ENCODE measurements around the gene IGDCC3.

The IGDCC3 gene

DNA sequence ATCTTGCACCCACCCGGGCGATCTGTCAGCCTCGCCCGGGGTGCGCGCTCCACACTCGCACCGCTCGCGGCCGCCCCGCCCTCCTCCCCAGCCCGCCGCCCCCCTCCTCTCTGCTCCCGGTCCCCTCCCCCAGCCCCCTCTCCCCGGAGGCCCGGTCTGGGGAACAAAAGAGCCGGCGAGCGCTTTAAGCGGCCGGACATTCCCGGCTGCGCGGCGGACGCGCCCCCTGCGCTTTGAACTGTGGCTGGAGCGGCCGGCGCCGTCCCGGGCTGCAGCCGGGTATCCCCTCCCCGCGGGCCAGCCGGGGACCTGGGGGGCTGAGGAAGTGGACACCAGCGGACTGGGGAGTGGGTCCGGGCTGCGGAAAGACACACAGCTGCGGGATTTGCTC lies at the start of gene IGDCC3:
Gene IGDCC3 (minus strand): TSS at position 27 of the 391 bp plus-strand sequence. CDS start 214 bp downstream, outside the sequence.
- no peak for DNase-seq

DNA sequence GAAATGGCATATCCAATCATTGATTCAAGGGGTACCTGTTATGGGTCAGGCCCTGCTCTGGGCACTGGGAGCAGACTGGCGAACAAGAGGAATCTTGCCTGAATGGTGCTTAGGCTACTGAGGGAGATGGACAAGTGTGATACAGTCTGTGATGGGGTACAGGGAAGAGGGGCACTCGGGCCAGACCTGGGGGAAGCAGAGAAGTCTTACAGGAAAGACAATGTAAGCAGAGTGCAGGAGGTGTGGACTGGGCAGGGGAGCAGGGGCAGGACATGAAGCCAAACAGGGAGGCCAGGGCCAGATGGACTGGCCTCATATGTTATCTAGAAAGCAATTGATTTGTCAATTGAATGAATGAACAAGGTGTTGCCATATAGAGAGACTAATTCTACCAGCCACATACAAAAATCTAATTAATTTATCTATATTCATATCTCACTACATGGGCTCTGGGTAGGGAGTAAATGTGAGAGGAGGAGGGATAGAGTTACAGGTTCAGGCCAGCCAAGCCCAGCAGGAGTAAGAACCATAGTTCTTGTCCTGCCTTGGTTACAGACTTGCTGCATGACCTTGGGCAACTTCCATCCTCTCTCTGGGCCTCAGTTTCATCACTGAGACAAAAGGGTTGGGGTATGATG lies 48.5 kb upstream of the IGDCC3 start:
- peak; percentile 13 for DNase-seq

DNA sequence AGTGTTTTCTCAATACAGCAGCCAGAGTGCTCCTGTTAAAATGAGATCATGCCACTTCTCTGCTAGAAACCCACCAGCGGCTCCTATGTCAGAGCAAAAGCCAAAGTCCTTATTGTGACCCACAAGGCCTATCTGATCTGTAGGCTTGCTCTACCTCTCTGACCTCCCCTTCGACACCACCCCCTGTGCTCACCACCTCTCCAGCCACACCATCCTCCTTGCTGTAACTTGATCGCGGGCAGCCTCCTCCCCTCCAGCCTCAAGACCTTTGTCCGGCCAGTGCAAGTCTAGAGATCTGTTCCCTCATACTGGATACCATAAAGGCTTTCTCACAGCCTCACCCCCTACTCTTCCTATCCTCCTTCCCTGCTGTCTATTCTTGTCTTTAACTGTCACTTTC lies 46.9 kb upstream of the IGDCC3 start:
- no peak for DNase-seq

DNA sequence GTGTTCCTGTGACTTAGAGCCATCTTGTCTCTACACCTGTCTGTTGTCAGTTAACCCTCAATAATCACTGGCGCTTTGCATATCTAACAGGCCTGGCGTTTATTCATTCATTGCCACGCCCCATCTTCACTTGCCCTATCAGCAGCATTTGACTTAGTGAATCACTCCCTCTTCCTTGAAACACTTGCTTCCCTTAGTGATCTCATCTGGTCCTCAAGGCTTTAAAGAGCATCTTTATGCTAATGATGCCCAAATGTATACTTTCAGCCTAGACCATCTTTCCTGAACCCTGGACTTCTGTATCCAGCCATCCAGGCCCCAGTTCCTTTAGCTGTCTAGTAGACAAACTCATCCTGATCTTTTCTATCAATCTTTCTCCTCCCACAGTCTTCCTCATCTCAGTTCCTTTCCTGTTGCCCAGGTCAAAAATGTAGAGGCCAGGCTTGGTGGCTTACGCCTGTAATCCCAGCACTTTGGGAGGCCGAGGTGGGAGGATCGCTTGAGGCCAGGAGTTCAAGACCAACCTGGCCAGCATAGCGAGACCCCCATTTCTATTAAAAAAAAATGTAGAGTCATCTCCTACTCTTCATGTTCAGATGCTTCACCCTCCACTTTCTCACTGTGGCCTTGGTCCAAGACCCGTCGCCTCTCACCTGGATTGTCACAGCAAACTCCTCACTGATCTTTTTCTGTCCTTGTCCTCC lies 46.3 kb upstream of the IGDCC3 start:
- DNase-seq = no peak

DNA sequence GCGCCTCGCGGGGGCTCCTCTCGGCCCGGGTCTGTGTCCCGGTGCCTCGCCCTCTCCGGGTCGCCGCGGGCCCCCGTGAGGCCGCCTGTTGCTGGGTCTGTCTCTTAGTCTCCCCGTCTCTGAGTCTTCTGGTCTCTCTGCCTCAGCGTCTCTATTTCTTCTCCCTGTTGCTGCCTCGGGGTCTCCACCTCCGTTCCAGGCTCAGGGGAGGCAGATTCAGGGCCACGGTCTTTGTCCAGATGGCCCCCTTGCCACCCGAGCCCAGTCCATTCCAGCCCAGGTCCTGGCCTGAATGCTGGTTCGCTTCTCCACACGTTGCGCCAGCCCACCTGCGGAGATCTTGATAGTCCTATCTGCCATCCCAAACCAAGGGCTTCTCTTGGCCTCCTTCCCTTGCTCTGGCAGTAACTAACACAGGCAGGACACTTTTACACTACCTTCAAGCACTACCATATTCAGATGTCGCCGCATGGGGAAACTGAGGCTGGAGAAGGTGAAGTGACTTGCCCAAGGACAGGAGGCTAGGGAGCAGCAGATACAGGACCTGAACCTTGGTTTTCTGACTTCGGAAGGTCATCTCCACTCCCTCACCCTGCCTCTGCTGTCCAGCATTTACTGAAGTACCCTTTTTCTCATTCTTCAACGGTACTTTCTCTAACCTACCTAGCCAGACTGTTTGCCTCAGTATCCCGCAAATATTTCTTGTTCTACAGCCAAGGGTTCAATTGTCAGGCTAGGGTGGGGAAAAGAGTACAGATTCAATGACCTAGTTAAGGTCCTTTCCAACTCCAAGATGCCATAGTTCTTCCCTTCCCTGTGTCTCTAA lies 45.6 kb upstream of the IGDCC3 start:
- no peak for DNase-seq

DNA sequence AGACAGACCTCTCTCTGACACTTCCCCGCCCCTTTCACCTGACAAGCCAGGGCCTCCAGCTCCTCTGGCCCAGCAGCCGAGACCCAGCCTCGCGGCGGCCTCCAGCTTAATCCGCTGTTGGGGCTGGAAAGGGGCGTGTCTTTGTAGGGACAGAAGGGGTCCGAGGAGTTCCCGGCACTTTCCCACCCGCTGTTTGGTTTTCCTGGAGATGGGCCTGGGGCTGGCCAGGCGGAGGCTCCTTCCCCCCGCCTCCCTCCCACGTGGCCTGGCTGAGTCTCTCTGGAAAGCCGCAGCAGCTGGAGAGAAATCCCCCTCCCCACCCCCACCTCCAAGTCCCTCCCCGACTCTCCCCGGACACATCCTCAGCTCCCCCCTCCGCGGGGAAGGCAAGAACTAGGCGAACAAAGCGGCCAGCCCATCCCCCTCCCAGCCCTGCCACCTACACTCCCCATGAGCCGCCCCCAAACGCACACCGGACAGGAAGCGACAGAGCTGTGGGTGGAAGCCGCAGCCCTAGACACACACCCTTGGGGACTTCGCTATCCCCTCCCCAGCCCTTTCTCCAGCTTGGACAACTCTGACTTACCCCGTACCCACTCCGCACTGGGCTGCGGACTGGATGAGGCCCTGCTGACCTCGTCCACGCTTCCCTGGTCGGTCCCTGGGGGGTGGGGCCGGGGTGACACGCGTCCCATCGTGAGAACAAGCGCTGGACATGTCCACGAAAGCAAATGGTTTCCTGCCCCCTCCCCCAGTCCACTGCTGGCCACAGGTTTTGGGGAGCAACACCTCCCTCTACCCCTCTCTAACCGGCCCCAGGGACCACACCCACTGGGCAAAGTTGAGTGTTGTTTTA lies 43.8 kb upstream of the IGDCC3 start:
- no peak for DNase-seq

DNA sequence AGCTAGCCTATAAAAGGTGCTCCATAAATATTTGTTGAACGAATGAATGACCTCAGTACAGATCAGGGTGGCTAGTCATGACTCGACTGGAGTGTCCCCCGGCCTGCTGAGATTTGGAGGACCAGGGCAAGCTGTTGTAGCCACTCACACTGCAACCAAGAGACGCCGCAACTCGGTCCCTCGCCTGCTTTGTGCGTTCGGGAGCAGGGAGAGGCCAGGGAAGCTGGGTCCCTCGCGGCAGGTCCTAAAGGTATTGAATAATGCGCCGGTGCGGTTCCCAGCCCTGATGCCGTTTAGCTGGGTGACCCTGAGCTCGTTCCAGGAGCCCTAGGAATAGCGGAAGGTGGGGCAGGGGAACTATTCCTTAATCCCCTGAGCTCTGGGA lies 43.2 kb upstream of the IGDCC3 start:
- no peak for DNase-seq

DNA sequence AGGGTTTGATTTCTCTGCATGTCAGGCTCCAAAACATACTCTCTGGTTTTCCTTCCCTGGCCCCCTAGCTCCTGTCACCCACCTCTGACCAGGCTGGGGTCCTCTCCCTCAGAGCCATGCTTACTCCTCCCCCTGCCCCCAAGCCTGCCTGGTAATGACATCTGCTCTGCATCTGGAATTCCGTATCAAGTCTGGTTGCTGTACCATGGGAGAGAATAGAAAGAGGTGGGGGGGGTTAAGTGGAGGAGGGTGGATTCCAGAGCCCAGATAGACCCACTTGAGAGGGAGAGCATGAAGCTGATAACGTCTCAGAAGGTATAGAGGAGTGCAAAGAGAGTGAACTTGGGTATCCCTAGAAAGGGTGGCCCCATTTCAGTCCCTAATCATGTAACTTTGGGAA lies 40.8 kb upstream of the IGDCC3 start:
- no peak for DNase-seq

DNA sequence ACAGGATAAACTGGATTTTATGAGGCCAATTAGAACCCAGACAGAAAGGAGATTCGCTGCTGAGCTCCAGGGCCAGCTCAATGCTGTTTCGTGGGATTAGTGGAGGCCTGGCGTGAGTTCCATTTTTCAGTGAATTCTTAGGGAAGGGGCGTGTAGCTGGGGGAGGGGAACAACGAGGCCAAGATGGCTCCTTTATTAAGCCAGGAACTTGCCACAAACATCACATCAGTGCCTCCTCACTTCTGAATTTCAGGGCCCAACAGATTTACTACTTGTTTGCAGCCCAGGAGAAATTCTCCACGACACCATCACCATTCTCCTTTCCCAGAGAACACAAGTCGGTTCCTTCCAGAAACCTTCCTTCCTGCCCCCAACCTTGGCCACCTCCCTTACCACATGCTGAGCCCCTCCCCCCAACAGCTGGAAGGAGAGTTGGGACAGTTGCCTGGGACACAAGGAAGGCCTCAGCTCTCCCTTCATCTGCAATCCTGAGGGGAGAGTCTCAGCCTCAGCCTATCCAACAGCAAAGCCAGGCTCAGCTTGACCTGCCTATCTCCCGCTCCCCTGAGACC lies 39.1 kb upstream of the IGDCC3 start:
- DNase-seq = no peak

DNA sequence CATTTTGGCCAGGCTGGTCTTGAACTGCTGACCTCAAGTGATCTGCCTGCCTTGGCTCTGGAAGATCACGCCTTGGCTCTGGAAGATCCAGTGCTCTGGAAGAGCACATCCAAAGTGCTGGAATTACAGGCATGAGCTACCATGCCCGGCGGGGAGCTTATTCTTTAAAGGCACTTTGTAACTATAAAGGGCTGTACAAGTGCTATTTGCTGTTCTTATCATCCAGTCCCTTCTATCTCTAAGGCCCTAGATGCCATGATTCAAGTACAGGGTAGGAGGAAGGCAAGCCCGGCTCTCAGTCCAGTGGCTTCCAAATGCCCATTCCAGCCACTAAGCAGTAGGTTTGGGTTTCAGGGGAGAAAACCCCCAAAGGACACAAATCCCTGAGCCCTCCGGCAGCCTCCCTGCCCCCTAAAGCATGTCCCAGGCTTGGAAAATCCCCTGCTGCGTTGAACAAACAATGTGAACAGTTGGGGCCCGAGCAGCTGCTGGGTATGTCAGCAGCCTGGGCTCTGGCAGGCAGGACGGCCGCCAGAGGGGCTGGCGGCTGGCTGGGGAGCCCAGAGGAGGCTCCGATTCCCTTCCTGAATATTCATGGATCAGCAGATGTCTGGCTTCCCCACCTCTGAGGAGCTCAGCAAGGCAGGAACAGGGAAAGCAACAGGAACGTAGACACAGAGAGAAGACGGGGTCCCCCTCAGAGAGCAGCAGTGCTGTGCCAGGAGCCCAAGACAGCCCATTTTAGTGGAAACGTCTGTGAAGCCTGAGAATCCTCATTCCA lies 37.2 kb upstream of the IGDCC3 start:
- DNase-seq = no peak

DNA sequence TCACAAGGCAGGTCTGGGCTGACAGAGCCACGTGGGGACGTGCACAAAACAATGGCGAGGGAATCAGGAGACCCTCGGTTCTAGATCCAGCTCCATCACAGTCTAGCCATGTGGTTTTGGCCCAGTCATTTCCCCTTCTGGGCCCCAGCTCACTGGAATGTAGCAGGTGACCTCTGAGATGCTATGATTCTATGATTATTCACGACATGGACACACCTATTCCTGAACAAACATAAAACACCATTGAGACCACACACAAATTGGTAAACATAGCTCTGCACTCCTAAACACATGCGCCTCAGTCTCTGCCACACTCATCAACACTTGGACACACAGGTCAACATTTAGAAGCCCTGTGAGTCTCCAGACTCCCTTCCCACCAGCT lies 36.0 kb upstream of the IGDCC3 start:
- DNase-seq = no peak

DNA sequence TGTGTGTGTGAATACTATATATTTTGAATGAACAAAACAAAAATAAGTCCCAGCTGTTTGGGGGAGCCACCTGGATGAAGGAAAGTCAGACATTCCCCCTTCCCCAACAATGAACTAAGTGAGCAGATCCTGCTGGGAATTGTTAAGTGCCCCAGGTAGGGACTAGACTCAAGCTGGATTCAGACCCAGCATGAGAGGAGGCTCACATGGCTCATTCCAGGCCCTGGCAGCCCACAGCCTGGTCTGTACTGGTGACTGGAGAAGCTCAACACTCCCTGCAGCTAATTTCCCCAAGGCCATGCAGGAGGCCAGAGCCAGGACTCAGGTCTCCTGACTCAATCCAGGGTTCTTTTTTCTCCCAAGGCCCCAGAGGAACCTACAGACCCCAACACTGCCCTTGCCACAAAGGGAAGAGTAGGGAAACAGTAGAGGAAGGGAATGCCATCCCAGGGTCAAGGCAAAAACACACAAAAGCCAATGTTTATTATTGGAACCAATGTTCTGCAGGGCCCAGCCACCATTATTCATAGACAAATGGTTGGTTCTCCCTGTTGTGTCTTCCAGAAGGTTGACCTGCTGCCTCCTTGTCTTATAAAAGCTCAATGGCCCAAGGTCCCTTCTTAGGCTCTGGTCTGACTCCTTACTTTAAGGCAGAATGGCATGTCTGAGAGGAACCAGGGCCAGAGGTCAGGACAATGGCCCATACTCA lies 35.4 kb upstream of the IGDCC3 start:
- no peak for DNase-seq

DNA sequence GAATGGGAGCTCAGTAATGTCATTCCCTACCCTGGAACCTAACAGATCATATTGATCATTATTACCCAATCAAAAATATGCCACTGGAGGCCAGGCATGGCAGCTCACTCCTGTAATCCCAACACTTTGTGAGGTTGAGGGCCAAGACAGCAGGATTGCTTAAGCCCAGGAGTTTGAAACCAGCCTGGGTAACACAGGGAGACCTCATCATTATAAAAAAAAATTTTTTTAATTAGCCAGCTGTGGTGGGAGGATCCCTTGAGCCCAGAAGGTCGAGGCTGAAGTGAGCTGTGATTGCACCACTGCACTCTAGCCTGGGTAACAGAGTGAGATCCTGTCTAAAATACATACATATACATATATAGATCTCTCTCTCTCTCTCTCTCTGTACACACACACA lies 34.8 kb upstream of the IGDCC3 start:
- no peak for DNase-seq

DNA sequence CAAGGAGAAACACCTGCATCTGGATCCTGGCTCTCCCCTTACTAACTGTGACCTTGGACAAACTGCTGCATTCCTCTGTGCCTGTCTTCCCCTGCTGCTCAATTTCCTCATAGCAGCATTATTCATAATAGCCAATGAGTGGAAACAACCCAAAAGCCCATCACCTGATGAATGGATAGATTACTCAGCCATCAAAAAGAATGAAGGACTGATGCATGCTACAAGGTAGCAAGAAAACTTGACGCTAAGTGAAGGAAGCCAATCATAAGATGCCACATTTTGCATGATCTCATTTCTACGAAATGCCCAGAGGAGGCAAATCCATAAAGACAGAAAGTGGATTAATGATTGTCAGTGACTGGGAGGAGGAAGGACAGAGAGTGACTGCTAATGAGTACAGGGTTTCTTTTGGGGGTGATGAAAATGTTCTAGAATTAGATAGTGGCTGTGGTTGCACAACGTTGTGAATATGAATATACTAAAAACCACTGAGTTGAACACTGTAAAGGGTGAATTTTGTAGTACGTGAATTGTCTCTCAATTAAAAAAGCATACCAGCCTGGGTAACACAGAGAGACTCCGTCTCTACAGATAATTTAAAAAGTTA lies 33.8 kb upstream of the IGDCC3 start:
- no peak for DNase-seq

DNA sequence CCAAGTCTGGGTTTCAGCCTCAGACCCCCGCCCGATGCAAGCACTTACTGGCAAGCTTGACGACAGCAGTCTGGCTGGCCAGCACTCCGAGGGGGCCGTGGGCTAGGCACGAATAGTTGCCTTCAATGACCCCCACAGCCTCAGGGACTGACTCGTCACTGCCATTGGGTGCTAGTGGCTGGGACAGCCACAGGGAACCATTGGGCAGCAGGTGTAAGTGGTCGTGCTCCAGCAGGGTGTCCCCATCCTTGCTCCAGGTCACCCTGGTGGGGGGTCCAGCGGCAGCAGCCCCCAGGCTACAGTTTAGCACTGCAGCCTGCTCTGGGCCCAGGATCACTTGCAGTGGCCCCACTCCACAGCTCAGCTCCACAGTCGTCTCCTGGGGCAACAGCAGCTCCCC lies 33.2 kb upstream of the IGDCC3 start:
- no peak for DNase-seq

DNA sequence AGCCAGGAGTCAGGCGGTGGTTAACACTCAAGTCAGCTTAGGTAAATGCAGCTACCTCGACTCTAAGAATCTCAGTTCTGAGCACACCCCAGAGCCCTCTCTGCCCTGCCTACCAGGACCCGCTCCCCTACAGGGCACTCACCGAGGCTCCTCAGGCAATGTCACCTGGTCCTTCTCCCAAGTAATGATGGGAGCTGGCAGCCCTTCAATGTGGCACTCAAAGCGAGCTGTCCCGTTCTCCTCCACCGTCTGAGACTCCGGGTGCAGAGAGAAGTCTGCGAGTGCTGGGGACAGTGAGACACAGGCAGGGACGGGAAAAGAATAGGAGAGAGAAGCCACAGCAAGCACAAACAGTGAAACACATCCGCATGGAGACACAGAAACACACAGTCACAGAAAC lies 32.2 kb upstream of the IGDCC3 start:
- no peak for DNase-seq

DNA sequence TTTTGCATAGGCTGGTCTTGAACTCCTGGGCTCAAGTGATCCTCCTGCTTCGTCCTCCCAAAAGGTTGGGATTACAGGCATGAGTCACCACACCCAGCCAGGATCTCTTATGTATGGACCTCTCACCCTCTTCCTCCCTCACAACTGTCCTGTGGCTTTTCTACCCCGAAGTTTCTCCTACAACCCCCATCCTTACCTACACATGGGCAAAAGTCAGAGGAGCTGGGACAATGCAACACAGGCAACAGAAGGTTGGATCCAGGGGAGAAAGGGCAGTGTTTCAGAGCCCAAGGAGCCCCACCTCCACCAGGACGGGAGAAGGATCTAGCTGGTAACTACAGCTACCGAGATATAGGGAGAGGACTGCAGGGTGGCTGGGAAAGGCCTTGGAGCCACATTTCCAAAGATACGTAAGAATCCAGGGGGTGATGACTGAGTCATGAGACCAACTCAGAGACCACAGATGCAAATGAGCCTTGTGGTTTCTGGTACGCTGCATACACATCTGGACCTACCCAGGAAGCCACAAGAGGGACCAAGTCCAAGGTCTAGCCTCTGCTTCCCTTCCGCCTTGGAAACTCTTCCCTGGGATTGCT lies 31.3 kb upstream of the IGDCC3 start:
- DNase-seq = no peak

DNA sequence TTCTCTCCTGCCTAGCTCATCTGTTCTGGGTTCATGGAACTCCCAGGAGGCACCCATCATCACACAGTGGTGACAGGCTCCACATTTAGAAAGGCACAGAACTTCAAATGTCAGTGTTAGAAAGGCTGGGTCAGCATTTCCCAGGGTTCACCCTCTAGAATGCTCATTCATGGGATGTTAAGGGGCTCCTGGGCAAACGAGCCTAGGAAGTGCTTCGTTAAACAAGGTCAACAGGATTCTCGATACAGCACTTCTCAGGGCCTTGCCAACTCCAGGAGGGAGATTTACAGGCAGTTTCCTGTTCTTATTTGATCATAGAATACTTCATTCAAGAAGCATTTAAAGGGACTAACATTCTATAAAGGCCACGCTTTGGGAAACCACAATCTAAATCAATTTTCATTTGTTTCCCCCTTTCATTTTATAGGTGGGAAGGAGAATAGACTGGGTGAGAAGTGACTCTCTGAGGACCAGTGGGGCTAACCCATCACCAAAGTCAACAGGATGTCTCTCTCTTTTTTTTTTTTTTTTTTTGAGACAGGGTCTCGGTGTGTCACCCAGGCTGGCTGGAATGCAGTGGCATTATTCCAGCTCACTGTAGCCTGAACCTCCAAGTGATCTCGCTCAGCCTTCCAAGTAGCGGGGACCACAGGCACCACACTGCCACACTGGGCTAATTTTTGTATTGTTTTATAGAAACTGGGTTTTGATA lies 30.7 kb upstream of the IGDCC3 start:
- no peak for DNase-seq

DNA sequence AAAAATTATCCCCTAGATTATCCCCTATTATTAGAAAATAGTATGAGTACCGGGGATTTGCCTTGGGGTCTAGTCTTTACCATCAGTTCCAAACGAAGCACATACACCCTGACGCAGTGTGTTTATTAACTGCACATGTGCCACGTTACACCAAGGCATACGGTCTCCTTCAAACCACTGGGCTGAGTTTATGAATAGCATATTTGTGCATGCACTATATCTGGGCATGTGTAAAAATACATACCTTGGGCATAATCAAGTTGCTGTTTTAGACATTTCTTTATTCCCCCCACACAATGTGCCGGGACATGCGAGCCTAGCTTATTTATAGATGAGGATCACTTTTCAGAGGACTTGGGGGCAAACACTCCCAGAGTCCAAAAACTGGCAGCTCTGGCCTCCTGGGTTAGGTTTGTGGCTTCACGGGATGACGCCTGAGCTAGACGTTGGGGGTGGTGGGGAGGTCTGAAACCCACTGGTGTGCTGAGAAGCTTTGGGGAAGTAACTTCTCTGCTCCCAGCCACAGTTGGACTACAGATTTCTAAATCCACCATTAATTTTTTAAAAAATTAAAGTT lies 28.7 kb upstream of the IGDCC3 start:
- no peak for DNase-seq

All from activated CD8-positive, alpha-beta memory T cell treated with anti-CD3 and anti-CD28 coated beads, Interleukin-2, amount 50 U/mL, for 48 hours (primary cell).